ENCODE measurements around the gene MYOCD.

Gene MYOCD

GRCh38 chr17:12619459-12620199 is 46.1 kb upstream of the MYOCD start:
- Histone ChIP-seq H3K4me2 (ENCODE audit: insufficient read depth, low read length) (no peak overlapping the region), H3K9me3 (ENCODE audit: insufficient read depth, low read length, severe bottlenecking) (no peaks in the 10 kb centered on the region), H3K36me3 (ENCODE audit: insufficient read depth, low read length) (no peaks in the 10 kb centered on the region), H2AFZ (ENCODE audit: low read depth, low read length) (no peak overlapping the region), H3K4me3 (ENCODE audit: low read depth in 1 of 2, low read length in 2 of 2) (no peak overlapping the region), H3K4me1 (ENCODE audit: insufficient read depth, low read length) (no peaks in the 10 kb centered on the region), H4K20me1 (ENCODE audit: insufficient read depth, low read length) (no peaks in the 10 kb centered on the region), H3K27ac (ENCODE audit: low read length) (no peak overlapping the region), H3K79me2 (ENCODE audit: insufficient read depth, low read length) (no peaks in the 10 kb centered on the region), H3K9ac (ENCODE audit: low read depth, low read length) (no peak overlapping the region), H3K27me3 (ENCODE audit: insufficient read depth, low read length, poor library complexity) (no peaks in the 10 kb centered on the region)
- no peak for DNase-seq
- TF ChIP-seq EZH2 (IDR thresholded peaks at IDR 0.05; ENCODE audit: borderline replicate concordance, low read depth, low read length, severe bottlenecking): no peak
- TF ChIP-seq CTCF (IDR thresholded peaks at IDR 0.05; ENCODE audit: borderline replicate concordance, extremely low read depth, low read length, poor library complexity, severe bottlenecking): no peak
- no peak for ATAC-seq (ENCODE audit: insufficient read depth, low read depth)

GRCh38 chr17:12620200-12620720 is 45.4 kb upstream of the MYOCD start:
- Histone ChIP-seq H3K9me3 (ENCODE audit: insufficient read depth, low read length, severe bottlenecking) (no peaks in the 10 kb centered on the region), H3K27me3 (ENCODE audit: insufficient read depth, low read length, poor library complexity) (no peaks in the 10 kb centered on the region), H2AFZ (ENCODE audit: low read depth, low read length) (no peak overlapping the region), H3K27ac (ENCODE audit: low read length) (no peak overlapping the region), H3K79me2 (ENCODE audit: insufficient read depth, low read length) (no peaks in the 10 kb centered on the region), H3K9ac (ENCODE audit: low read depth, low read length) (no peak overlapping the region), H3K4me1 (ENCODE audit: insufficient read depth, low read length) (no peaks in the 10 kb centered on the region), H3K36me3 (ENCODE audit: insufficient read depth, low read length) (no peaks in the 10 kb centered on the region), H3K4me2 (ENCODE audit: insufficient read depth, low read length) (no peak overlapping the region), H4K20me1 (ENCODE audit: insufficient read depth, low read length) (no peaks in the 10 kb centered on the region), H3K4me3 (ENCODE audit: low read depth in 1 of 2, low read length in 2 of 2) (no peak overlapping the region)
- ATAC-seq (ENCODE audit: insufficient read depth, low read depth) (no peak), DNase-seq (no peak)
- TF ChIP-seq EZH2 (IDR thresholded peaks at IDR 0.05; ENCODE audit: borderline replicate concordance, low read depth, low read length, severe bottlenecking) (no peak), CTCF (IDR thresholded peaks at IDR 0.05; ENCODE audit: borderline replicate concordance, extremely low read depth, low read length, poor library complexity, severe bottlenecking) (no peak)

GRCh38 chr17:12622726-12623125 is 43.0 kb upstream of the MYOCD start:
- DNase-seq: no peak
- H3K9ac ChIP-seq (ENCODE audit: low read depth, low read length): no peak overlapping the region
- H3K9me3 ChIP-seq (ENCODE audit: insufficient read depth, low read length, severe bottlenecking): no peaks in the 10 kb centered on the region
- H3K27ac ChIP-seq (ENCODE audit: low read length): no peak overlapping the region
- no peak for ATAC-seq (ENCODE audit: insufficient read depth, low read depth)
- no peak overlapping the region for H2AFZ ChIP-seq (ENCODE audit: low read depth, low read length)
- no peaks in the 10 kb centered on the region for H3K36me3 ChIP-seq (ENCODE audit: insufficient read depth, low read length)
- no peaks in the 10 kb centered on the region for H3K27me3 ChIP-seq (ENCODE audit: insufficient read depth, low read length, poor library complexity)
- no peaks in the 10 kb centered on the region for H3K4me1 ChIP-seq (ENCODE audit: insufficient read depth, low read length)
- H3K79me2 ChIP-seq (ENCODE audit: insufficient read depth, low read length): no peaks in the 10 kb centered on the region
- H3K4me2 ChIP-seq (ENCODE audit: insufficient read depth, low read length): no peak overlapping the region
- TF ChIP-seq EZH2 (IDR thresholded peaks at IDR 0.05; ENCODE audit: borderline replicate concordance, low read depth, low read length, severe bottlenecking) (no peak), CTCF (IDR thresholded peaks at IDR 0.05; ENCODE audit: borderline replicate concordance, extremely low read depth, low read length, poor library complexity, severe bottlenecking) (no peak)
- H3K4me3 ChIP-seq (ENCODE audit: low read depth in 1 of 2, low read length in 2 of 2): no peak overlapping the region
- no peaks in the 10 kb centered on the region for H4K20me1 ChIP-seq (ENCODE audit: insufficient read depth, low read length)
